IMR-90 (cell line): ENCODE measurements around the gene MYO9B. TPM values are rescaled to one million over a fixed set of nuclear protein-coding genes. Genes with fewer than 3 reads are reported as not detected.

Source experiments
- ATAC-seq: fragments of 200-7000 bp; cut with Tn5 transposase; 2 replicates; pipeline ENCODE4 v1.9.1; 2020; ENCODE audit warnings: low read depth, mild to moderate bottlenecking, moderate library complexity
- BruUV-seq: library from RNA; stranded (reverse); fragments of 400-500 nt; replicated peaks from 2 replicates; lab custom pipeline; 2021; lab: Mats Ljungman, UMichigan
- CTCF ChIA-PET: fragments of 300-600 bp; formaldehyde crosslinking; extraction: SDS; loops from one replicate; lab custom pipeline; 2021; ENCODE audit warnings: antibody characterized with exemption; lab: Yijun Ruan, JAX
- POLR2A ChIA-PET: fragments of 300-600 bp; sonication (Branson Sonifier 250); formaldehyde crosslinking; loops from one replicate; lab custom pipeline; 2022; ENCODE audit warnings: antibody characterized with exemption; ENCODE audit not compliant: unreplicated experiment; lab: Charles Lee
- DNase-seq: peaks from one replicate; pipeline ENCODE4 v3.0.0; 2013
- H2AFZ ChIP-seq: replicated peaks from 2 replicates; pipeline ENCODE3; 2013; ENCODE audit warnings: low read length, mild to moderate bottlenecking; ENCODE audit not compliant: poor library complexity
- H2AK5ac ChIP-seq: 2 replicates; pipeline ENCODE4 v1.6.1; 2013; ENCODE audit warnings: low read depth, low read length, inconsistent platforms
- H2AK9ac ChIP-seq: replicated peaks from 2 replicates; pipeline ENCODE3; 2013; ENCODE audit warnings: mild to moderate bottlenecking, low read depth, low read length, moderate library complexity; ENCODE audit not compliant: poor library complexity
- H2BK120ac ChIP-seq: 2 replicates; pipeline ENCODE4 v1.6.1; 2013; ENCODE audit warnings: low read depth, low read length, inconsistent platforms
- H2BK15ac ChIP-seq: 3 replicates; pipeline ENCODE4 v1.6.1; 2013; ENCODE audit warnings: low read depth, low read length, inconsistent platforms
- H2BK20ac ChIP-seq: 2 replicates; pipeline ENCODE4 v1.6.1; 2013; ENCODE audit warnings: low read depth, mild to moderate bottlenecking, inconsistent platforms, low read length, moderate library complexity
- H2BK5ac ChIP-seq: 2 replicates; pipeline ENCODE4 v1.6.1; 2013; ENCODE audit warnings: mild to moderate bottlenecking, low read depth, low read length, inconsistent platforms; ENCODE audit not compliant: poor library complexity, severe bottlenecking
- H3K14ac ChIP-seq: replicated peaks from 2 replicates; pipeline ENCODE4 v1.6.1; 2013; ENCODE audit warnings: low read depth, low read length, inconsistent platforms
- H3K18ac ChIP-seq: 2 replicates; pipeline ENCODE4 v1.6.1; 2013; ENCODE audit warnings: low read depth, low read length, control low read depth
- H3K23ac ChIP-seq: 2 replicates; pipeline ENCODE4 v1.6.1; 2013; ENCODE audit warnings: low read depth, low read length, inconsistent platforms
- H3K27ac ChIP-seq: 2 replicates; pipeline ENCODE4 v1.5.1; 2013; ENCODE audit warnings: mild to moderate bottlenecking, control low read depth, low read length; ENCODE audit not compliant: insufficient read depth
- H3K27me3 ChIP-seq: 2 replicates; pipeline ENCODE4 v1.6.1; 2013; ENCODE audit warnings: low read length; ENCODE audit not compliant: control insufficient read depth, insufficient read depth
- H3K36me3 ChIP-seq: 2 replicates; pipeline ENCODE4 v1.6.1; 2013; ENCODE audit warnings: low read length, mixed read lengths; ENCODE audit not compliant: control insufficient read depth, insufficient read depth
- H3K4ac ChIP-seq: 2 replicates; pipeline ENCODE4 v1.6.1; 2013; ENCODE audit warnings: low read depth, low read length, inconsistent platforms
- H3K4me1 ChIP-seq: 2 replicates; pipeline ENCODE4 v1.6.1; 2013; ENCODE audit warnings: low read length, mixed read lengths; ENCODE audit not compliant: control insufficient read depth, insufficient read depth
- H3K4me2 ChIP-seq: 2 replicates; pipeline ENCODE4 v1.6.1; 2013; ENCODE audit warnings: low read depth, mild to moderate bottlenecking, control low read depth, low read length, moderate library complexity
- H3K4me3 ChIP-seq: 2 replicates; pipeline ENCODE4 v1.5.1; 2013; ENCODE audit warnings: low read depth, mild to moderate bottlenecking, control low read depth, low read length, moderate library complexity; ENCODE audit not compliant: insufficient read depth
- H3K56ac ChIP-seq: 2 replicates; pipeline ENCODE4 v1.6.1; 2013; ENCODE audit warnings: low read length, inconsistent platforms; ENCODE audit not compliant: insufficient read depth; ENCODE audit errors: extremely low read depth
- H3K79me1 ChIP-seq, 2 experiments: 2 replicates each; pipeline ENCODE4 v1.6.1; 2013; ENCODE audit warnings: low read length in 2 of 2, inconsistent platforms in 1 of 2, low read depth in 1 of 2
- H3K9ac ChIP-seq: 2 replicates; pipeline ENCODE4 v1.6.1; 2013; ENCODE audit warnings: low read depth, low read length, control low read depth
- H3K9me1 ChIP-seq: 2 replicates; pipeline ENCODE4 v1.6.1; 2013; ENCODE audit warnings: low read length, inconsistent platforms; ENCODE audit not compliant: insufficient read depth
- H3K9me3 ChIP-seq: 2 replicates; pipeline ENCODE4 v1.6.1; 2013; ENCODE audit warnings: low read length; ENCODE audit not compliant: control insufficient read depth, insufficient read depth
- H4K20me1 ChIP-seq: 2 replicates; pipeline ENCODE4 v1.6.1; 2013; ENCODE audit warnings: low read length, inconsistent platforms; ENCODE audit not compliant: insufficient read depth
- H4K5ac ChIP-seq: 2 replicates; pipeline ENCODE4 v1.6.1; 2013; ENCODE audit warnings: mild to moderate bottlenecking, low read depth, low read length, control low read depth
- H4K8ac ChIP-seq, 2 experiments: 2 replicates each; pipeline ENCODE4 v1.6.1; 2013; ENCODE audit warnings: low read depth in 2 of 2, low read length in 2 of 2, control low read depth in 1 of 2, inconsistent platforms in 1 of 2
- H4K91ac ChIP-seq: 2 replicates; pipeline ENCODE4 v1.6.1; 2013; ENCODE audit warnings: low read depth, low read length, inconsistent platforms; ENCODE audit not compliant: insufficient read depth
- BHLHE40 ChIP-seq: fragments of 150-350 bp; IDR thresholded peaks from 2 replicates; pipeline ENCODE4 v1.6.1; 2016; ENCODE audit warnings: mild to moderate bottlenecking, low read depth, low read length
- CEBPB ChIP-seq: IDR thresholded peaks from 2 replicates; pipeline ENCODE4 v1.6.1; 2012; ENCODE audit warnings: low read depth, low read length, improper control_type of control experiment
- CHD1 ChIP-seq: IDR thresholded peaks from 2 replicates; pipeline ENCODE4 v1.6.1; 2012; ENCODE audit warnings: low read depth, low read length, improper control_type of control experiment
- FOS ChIP-seq: fragments of 150-350 bp; IDR thresholded peaks from 2 replicates; pipeline ENCODE4 v1.6.1; 2016; ENCODE audit warnings: low read depth, low read length
- MAFK ChIP-seq: IDR thresholded peaks from 2 replicates; pipeline ENCODE4 v1.6.1; 2012; ENCODE audit warnings: low read depth, low read length, improper control_type of control experiment
- NFE2L2 ChIP-seq: fragments of 150-350 bp; IDR thresholded peaks from 2 replicates; pipeline ENCODE4 v1.6.1; 2016; ENCODE audit warnings: low read depth, mild to moderate bottlenecking, low read length
- POLR2A ChIP-seq: IDR thresholded peaks from 2 replicates; pipeline ENCODE4 v1.6.1; 2012; ENCODE audit warnings: mild to moderate bottlenecking, low read depth, low read length
- RCOR1 ChIP-seq: IDR thresholded peaks from 2 replicates; pipeline ENCODE4 v1.6.1; 2012; ENCODE audit warnings: mild to moderate bottlenecking, low read length, improper control_type of control experiment; ENCODE audit not compliant: insufficient replicate concordance
- RFX5 ChIP-seq: IDR thresholded peaks from 2 replicates; pipeline ENCODE4 v1.8.0; 2012; ENCODE audit warnings: low read depth, mild to moderate bottlenecking, low read length, moderate library complexity
- SMC3 ChIP-seq: fragments of 150-350 bp; IDR thresholded peaks from 2 replicates; pipeline ENCODE4 v1.6.1; 2016; ENCODE audit warnings: low read depth, mild to moderate bottlenecking, antibody characterized with exemption, low read length, moderate library complexity
- WGBS, 2 experiments: methylation state at CpG; one replicate each; pipeline versions ENCODE4 v1.1.5 to v1.1.7; 2013; ENCODE audit warnings: missing lambda C conversion rate in 2 of 2; ENCODE audit not compliant: insufficient read length in 1 of 2; ENCODE audit errors: extremely low coverage in 2 of 2; 5-methylcytosine and 5-hydroxymethylcytosine counted together
- dilution Hi-C: fragments of 300-500 bp; cut with HindIII; formaldehyde crosslinking; loops from one replicate; pipeline ENCODE4 v1.14.3; 2018; ENCODE audit warnings: low sequenced_read_pairs; ENCODE audit not compliant: unreplicated experiment
- in situ Hi-C: fragments of 300-500 bp; cut with MboI; formaldehyde crosslinking; loops from 3 replicates; pipeline ENCODE4 v1.14.3; 2019; ENCODE audit warnings: low sequenced_read_pairs, inconsistent platforms, mixed read lengths
- intact Hi-C: fragments of 100-400 bp; cut with micrococcal nuclease; formaldehyde crosslinking; loops from 2 replicates; pipeline ENCODE4 v1.10.0; 2022
- polyA plus RNA-seq, 3 experiments: library from polyadenylated mRNA; depleted of rRNA; stranded (reverse); fragments of >200 nt; gene quantifications; 2 replicates each; pipeline ENCODE4 v1.2.3, GENCODE V29; 2012; ENCODE audit warnings: low replicate concordance in 1 of 3
- total RNA-seq: library from RNA; depleted of rRNA; stranded (reverse); fragments of >200 nt; gene quantifications from 2 replicates; pipeline ENCODE4 v1.2.3, GENCODE V29; 2012

MYO9B gene
- total and polyA plus RNA-seq, 2 of the 4 experiments (the other 2 are of a cell fraction) = 61.8 to 77.8 TPM

- Histone ChIP-seq H2AFZ (no peak overlapping the region), H3K4me3 (no peak overlapping the region), H3K79me1 (peaks cover 3 to 23% of the 10 kb centered on the region in 2 experiments; a peak in 3 of 4 replicates), H4K91ac (no peak overlapping the region), H3K18ac (no peak overlapping the region), H3K4me1 (no peaks in the 10 kb centered on the region), H2BK15ac (no peak overlapping the region), H3K4ac (no peak overlapping the region), H3K56ac (no peak overlapping the region), H3K27me3 (no peaks in the 10 kb centered on the region), H4K8ac (no peak overlapping the region), H3K4me2 (no peak overlapping the region), H4K5ac (no peak overlapping the region), H4K20me1 (no peaks in the 10 kb centered on the region), H3K23ac (no peak overlapping the region), H3K36me3 (peaks cover 80% of the 10 kb centered on the region), H2AK5ac (no peak overlapping the region), H2BK20ac (no peak overlapping the region), H3K27ac (no peak overlapping the region), H3K14ac (no peak overlapping the region), H2AK9ac (no peak overlapping the region), H3K9ac (no peak overlapping the region), H2BK5ac (no peak overlapping the region), H2BK120ac (no peak overlapping the region), H3K9me3 (no peaks in the 10 kb centered on the region), H3K9me1 (no peaks in the 10 kb centered on the region)
- intact Hi-C loops = no loop called here
- no peak for ATAC-seq
- dilution Hi-C loops = no loop called here
- no peak for TF ChIP-seq BHLHE40
- no peak for TF ChIP-seq MAFK
- TF ChIP-seq POLR2A = no peak
- TF ChIP-seq CHD1 = no peak
- TF ChIP-seq SMC3 = no peak
- TF ChIP-seq RCOR1 = no peak
- TF ChIP-seq RFX5 = no peak
- TF ChIP-seq FOS = no peak
- TF ChIP-seq CEBPB = no peak
- TF ChIP-seq NFE2L2 = no peak
- in situ Hi-C loops = no loop called here
- DNase-seq = no peak
- ChIA-PET POLR2A (no interaction called here), CTCF (no interaction called here)
- no TSS peak for BruUV-seq
- 97 to 100% methylated on average over 3 to 4 of the region's 7 CpGs for WGBS, 2 experiments
Measured at GRCh38 chr19:17196610-17197009, 121.0 kb downstream of the MYO9B start.
